SK-N-MC (cell line): ENCODE data around the gene NFATC1.

Experiments used
- EZH2 ChIP-seq: fragments of 200-600 bp; sonication (generic); IDR thresholded peaks from one replicate; pipeline ENCODE4 v1.6.1; 2017; ENCODE audit warnings: antibody characterized with exemption
- FOXP2 ChIP-seq: optimal IDR thresholded peaks from 2 replicates; pipeline ENCODE3; 2011; ENCODE audit warnings: mild to moderate bottlenecking, moderate library complexity; ENCODE audit not compliant: insufficient read depth; ENCODE audit errors: extremely low read length, control extremely low read depth
- POLR2AphosphoS5 ChIP-seq: IDR thresholded peaks from 2 replicates; pipeline ENCODE4 v1.6.1; 2012; ENCODE audit warnings: mild to moderate bottlenecking, low read depth, low read length, borderline replicate concordance

DNA sequence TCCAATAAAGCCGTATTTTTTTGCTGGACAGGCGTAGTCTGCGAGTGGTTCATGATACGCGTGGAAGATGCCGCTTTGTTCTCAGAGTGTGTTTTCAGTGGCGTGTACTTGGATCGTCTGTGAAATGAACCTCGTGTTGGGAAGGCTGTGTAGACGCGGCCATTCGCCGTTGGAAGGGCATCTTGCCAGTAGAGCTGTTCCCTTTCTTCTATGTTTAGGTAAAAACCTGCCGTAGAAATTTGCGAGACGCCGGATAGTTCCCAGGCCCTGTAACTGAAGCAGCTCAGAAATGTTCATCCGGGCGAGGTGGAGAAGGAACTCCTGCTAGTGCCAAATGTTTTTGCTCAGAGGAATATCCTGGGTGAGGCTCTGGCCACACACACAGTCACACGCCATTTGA, 133.6 kb downstream of the NFATC1 start:
- TF ChIP-seq POLR2AphosphoS5 (no peak), EZH2 (no peak), FOXP2 (no peak)
